Caco-2 (cell line): ENCODE data around the gene G2E3. TPM values are rescaled to one million over a fixed set of nuclear protein-coding genes. Genes with fewer than 3 reads are reported as not detected.

ENCODE experiments used
- BruUV-seq: library from RNA; stranded (reverse); fragments of 400-500 nt; replicated peaks from 2 replicates; lab custom pipeline; 2021; lab: Mats Ljungman, UMichigan
- CTCF ChIA-PET: fragments of 300-600 bp; sonication (Branson Sonifier 250); formaldehyde crosslinking; loops from one replicate; lab custom pipeline; 2022; ENCODE audit warnings: antibody characterized with exemption; lab: Charles Lee
- POLR2A ChIA-PET: fragments of 300-600 bp; sonication (Branson Sonifier 250); formaldehyde crosslinking; loops from one replicate; lab custom pipeline; 2022; ENCODE audit warnings: antibody characterized with exemption; lab: Charles Lee
- DNase-seq, 2 experiments: peaks; one replicate each; pipeline versions ENCODE4 v3.0.0 to v3.0.0-alpha.2; 2020 to 2022
- H3K27me3 ChIP-seq: replicated peaks from 2 replicates; pipeline ENCODE4 v1.6.0; 2011; ENCODE audit warnings: low read length; ENCODE audit not compliant: control insufficient read depth, insufficient read depth
- H3K36me3 ChIP-seq: 2 replicates; pipeline ENCODE4 v1.5.1; 2011; ENCODE audit warnings: low read length; ENCODE audit not compliant: control insufficient read depth, insufficient read depth
- H3K4me1 ChIP-seq: fragments of 250-450 bp; sonication (Bioruptor Pico); 2 replicates; pipeline ENCODE4 v1.5.1; 2020; ENCODE audit warnings: mild to moderate bottlenecking
- H3K4me3 ChIP-seq: 2 replicates; pipeline ENCODE4 v1.5.1; 2011; ENCODE audit warnings: low read depth, mild to moderate bottlenecking, control low read depth, low read length
- H3K9me3 ChIP-seq: fragments of 250-450 bp; sonication (Bioruptor Pico); 2 replicates; pipeline ENCODE4 v1.5.1; 2020; ENCODE audit warnings: mild to moderate bottlenecking, moderate library complexity
- H3K27ac Mint-ChIP-seq: one replicate; pipeline ENCODE4 v1.8.0; 2022; ENCODE audit warnings: mixed read lengths; ENCODE audit not compliant: unreplicated experiment
- H3K27me3 Mint-ChIP-seq: one replicate; pipeline ENCODE4 v1.8.0; 2022; ENCODE audit warnings: mixed read lengths; ENCODE audit not compliant: insufficient read depth, unreplicated experiment
- H3K36me3 Mint-ChIP-seq: one replicate; pipeline ENCODE4 v1.8.0; 2022; ENCODE audit warnings: mild to moderate bottlenecking, mixed read lengths; ENCODE audit not compliant: insufficient read depth, unreplicated experiment
- H3K4me1 Mint-ChIP-seq: one replicate; pipeline ENCODE4 v1.8.0; 2022; ENCODE audit warnings: low read depth, mixed read lengths; ENCODE audit not compliant: unreplicated experiment
- H3K4me3 Mint-ChIP-seq: one replicate; pipeline ENCODE4 v1.8.0; 2022; ENCODE audit warnings: mild to moderate bottlenecking, moderate library complexity, mixed read lengths; ENCODE audit not compliant: unreplicated experiment
- H3K9me3 Mint-ChIP-seq: one replicate; pipeline ENCODE4 v1.8.0; 2022; ENCODE audit warnings: mixed read lengths; ENCODE audit not compliant: unreplicated experiment
- intact Hi-C: fragments of 100-400 bp; cut with micrococcal nuclease; formaldehyde crosslinking; loops from one replicate; pipeline ENCODE4 v1.10.0; 2022; ENCODE audit not compliant: unreplicated experiment
- total RNA-seq: library from RNA; stranded (reverse); gene quantifications from 2 replicates; pipeline ENCODE4 v1.2.3, GENCODE V29; 2022
- TF ChIP-seq, protein P1 (sequence below), 2 experiments: fragments of 200-600 bp in 1 of 2; IDR thresholded peaks; 1 replicate in 1 of 2; 2 replicates in 1 of 2; pipeline versions ENCODE4 v1.5.1 to v1.8.0; 2011 to 2022; ENCODE audit warnings: antibody characterized with exemption in 1 of 2, control low read depth in 1 of 2, inconsistent platforms in 1 of 2, low read depth in 1 of 2, low read length in 1 of 2, mild to moderate bottlenecking in 1 of 2, moderate library complexity in 1 of 2; ENCODE audit not compliant: insufficient read depth in 1 of 2, severe bottlenecking in 1 of 2, unreplicated experiment in 1 of 2

Gene G2E3
- total RNA-seq, 1 experiment from 2014 or later: 25.1 TPM

DNA sequence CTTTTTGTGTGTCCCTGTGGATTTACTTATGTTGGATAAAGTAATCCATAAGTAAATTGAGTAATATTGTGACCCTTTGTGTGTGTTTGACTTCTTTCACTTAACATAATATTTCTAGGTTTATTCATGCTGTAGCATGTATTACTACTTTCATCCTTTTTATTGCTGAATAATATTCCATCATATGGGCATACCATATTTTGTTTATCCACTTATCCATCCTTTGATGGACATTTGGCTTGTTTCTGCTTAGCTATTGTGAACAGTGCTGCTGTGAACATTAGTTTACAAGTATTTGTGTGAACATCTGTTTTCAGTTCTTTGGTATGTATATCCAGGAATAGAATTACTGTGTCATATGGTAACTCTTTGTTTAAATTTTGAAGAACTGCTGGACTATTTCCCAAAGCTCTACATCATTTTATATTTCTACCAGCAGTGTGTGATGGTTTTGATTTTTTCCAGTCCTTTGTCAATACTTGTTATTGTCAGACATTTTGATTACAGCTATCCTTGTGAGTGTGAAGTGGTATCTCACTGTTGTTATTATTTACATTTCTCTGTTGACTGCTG is 25.2 kb downstream of the G2E3 start:
- no TSS peak for BruUV-seq
- Mint-ChIP-seq H3K4me1 (no peaks in the 10 kb centered on the region), H3K36me3 (peaks cover 29% of the 10 kb centered on the region), H3K27ac (no peak overlapping the region), H3K27me3 (no peaks in the 10 kb centered on the region), H3K4me3 (no peak overlapping the region), H3K9me3 (peaks cover 9% of the 10 kb centered on the region)
- Histone ChIP-seq H3K4me1 (no peaks in the 10 kb centered on the region), H3K36me3 (no peaks in the 10 kb centered on the region), H3K9me3 (peaks cover 4% of the 10 kb centered on the region), H3K4me3 (no peak overlapping the region), H3K27me3 (no peaks in the 10 kb centered on the region)
- ChIA-PET POLR2A (no interaction called here), CTCF (no interaction called here)
- intact Hi-C loops: no loop called here
- TF ChIP-seq, protein P1, sequence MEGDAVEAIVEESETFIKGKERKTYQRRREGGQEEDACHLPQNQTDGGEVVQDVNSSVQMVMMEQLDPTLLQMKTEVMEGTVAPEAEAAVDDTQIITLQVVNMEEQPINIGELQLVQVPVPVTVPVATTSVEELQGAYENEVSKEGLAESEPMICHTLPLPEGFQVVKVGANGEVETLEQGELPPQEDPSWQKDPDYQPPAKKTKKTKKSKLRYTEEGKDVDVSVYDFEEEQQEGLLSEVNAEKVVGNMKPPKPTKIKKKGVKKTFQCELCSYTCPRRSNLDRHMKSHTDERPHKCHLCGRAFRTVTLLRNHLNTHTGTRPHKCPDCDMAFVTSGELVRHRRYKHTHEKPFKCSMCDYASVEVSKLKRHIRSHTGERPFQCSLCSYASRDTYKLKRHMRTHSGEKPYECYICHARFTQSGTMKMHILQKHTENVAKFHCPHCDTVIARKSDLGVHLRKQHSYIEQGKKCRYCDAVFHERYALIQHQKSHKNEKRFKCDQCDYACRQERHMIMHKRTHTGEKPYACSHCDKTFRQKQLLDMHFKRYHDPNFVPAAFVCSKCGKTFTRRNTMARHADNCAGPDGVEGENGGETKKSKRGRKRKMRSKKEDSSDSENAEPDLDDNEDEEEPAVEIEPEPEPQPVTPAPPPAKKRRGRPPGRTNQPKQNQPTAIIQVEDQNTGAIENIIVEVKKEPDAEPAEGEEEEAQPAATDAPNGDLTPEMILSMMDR (IDR thresholded peaks at IDR 0.05; ENCODE audit: insufficient read depth in 1 of 2, low read depth in 1 of 2, low read length in 1 of 2, severe bottlenecking in 1 of 2, unreplicated experiment in 1 of 2): no peak
- no peak for DNase-seq

DNA sequence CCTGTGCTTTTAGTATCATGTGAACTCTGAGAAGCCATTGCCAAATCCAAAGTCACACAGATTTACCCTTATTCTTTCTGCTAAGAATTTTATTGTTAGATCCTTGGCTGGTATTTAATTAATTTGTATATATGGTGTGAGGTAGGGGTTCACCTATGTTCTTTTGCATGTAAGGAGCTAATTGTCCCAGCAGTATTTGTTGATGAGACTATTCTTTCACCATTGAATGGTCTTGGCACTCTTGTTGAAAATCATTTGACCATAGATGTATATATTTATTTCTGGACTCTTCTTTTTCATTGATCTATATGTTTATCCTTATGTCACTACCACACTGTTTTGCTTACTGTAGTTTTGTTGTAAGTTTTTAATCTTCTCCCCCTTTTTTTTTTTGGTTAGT is 26.2 kb downstream of the G2E3 start:
- H3K4me1 Mint-ChIP-seq: peaks cover 6% of the 10 kb centered on the region
- H3K27ac Mint-ChIP-seq: no peak overlapping the region
- peaks cover 37% of the 10 kb centered on the region for H3K36me3 Mint-ChIP-seq
- H3K4me1 ChIP-seq: peaks cover 9% of the 10 kb centered on the region
- ChIA-PET POLR2A (no interaction called here), CTCF (no interaction called here)
- H3K36me3 ChIP-seq: no peaks in the 10 kb centered on the region
- BruUV-seq: no TSS peak
- H3K27me3 Mint-ChIP-seq: no peaks in the 10 kb centered on the region
- TF ChIP-seq, protein P1 (IDR thresholded peaks at IDR 0.05; ENCODE audit: insufficient read depth in 1 of 2, low read depth in 1 of 2, low read length in 1 of 2, severe bottlenecking in 1 of 2, unreplicated experiment in 1 of 2): no peak
- intact Hi-C loops: no loop called here
- no peak for DNase-seq
- H3K4me3 ChIP-seq: no peak overlapping the region
- H3K9me3 Mint-ChIP-seq: peaks cover 9% of the 10 kb centered on the region
- H3K9me3 ChIP-seq: peaks cover 4% of the 10 kb centered on the region
- no peaks in the 10 kb centered on the region for H3K27me3 ChIP-seq
- H3K4me3 Mint-ChIP-seq: no peak overlapping the region

DNA sequence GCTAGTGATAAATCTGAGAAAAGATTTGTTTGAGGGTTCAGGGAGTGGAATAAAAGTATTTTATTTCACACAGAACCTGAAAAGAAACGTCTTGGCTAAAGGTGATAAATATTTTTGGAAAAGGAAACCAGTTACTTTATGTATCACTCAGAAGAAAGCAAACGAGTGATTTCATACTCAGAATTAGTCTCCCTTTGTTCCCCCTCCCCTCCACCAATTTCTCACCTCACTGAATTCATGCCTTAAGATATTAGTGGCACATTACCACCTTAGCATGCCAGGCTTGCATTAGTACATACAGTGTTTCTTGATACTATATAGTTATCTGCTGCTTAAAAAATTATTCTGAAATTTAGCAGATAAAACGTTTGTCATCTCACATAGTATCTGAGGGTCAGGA is 28.2 kb downstream of the G2E3 start:
- CTCF ChIA-PET: no interaction called here
- Histone ChIP-seq H3K36me3 (no peaks in the 10 kb centered on the region), H3K27me3 (no peaks in the 10 kb centered on the region), H3K4me3 (no peak overlapping the region), H3K4me1 (peaks cover 12% of the 10 kb centered on the region), H3K9me3 (peaks cover 4% of the 10 kb centered on the region)
- no peak for DNase-seq
- Mint-ChIP-seq H3K27me3 (no peaks in the 10 kb centered on the region), H3K4me1 (peaks cover 6% of the 10 kb centered on the region), H3K36me3 (peaks cover 45% of the 10 kb centered on the region), H3K27ac (no peak overlapping the region), H3K9me3 (peaks cover 9% of the 10 kb centered on the region), H3K4me3 (no peak overlapping the region)
- POLR2A ChIA-PET: no interaction called here
- intact Hi-C loops: no loop called here
- no TSS peak for BruUV-seq
- TF ChIP-seq, protein P1 (IDR thresholded peaks at IDR 0.05; ENCODE audit: insufficient read depth in 1 of 2, low read depth in 1 of 2, low read length in 1 of 2, severe bottlenecking in 1 of 2, unreplicated experiment in 1 of 2): no peak
